WTC11 (cell line): ENCODE results near the gene DENND6A. TPM values are rescaled to one million over a fixed set of nuclear protein-coding genes. Genes with fewer than 3 reads are reported as not detected.
A peak's percentile ranks its signal among the peaks of the same experiment; 100 is the strongest.

Experiments
- ATAC-seq: fragments of 200-7000 bp; cut with Tn5 transposase; 2 replicates; pipeline ENCODE4 v1.10.0; 2021; ENCODE audit warnings: mild to moderate bottlenecking, moderate library complexity
- CTCF ChIA-PET: fragments of 300-600 bp; sonication (Branson Sonifier 250); formaldehyde crosslinking; loops from one replicate; lab custom pipeline; 2021; ENCODE audit warnings: antibody characterized with exemption; lab: Charles Lee
- POLR2A ChIA-PET: fragments of 350-600 bp; sonication (Branson Sonifier 250); formaldehyde crosslinking; loops from one replicate; lab custom pipeline; 2021; ENCODE audit warnings: antibody characterized with exemption; lab: Charles Lee
- DNase-seq: peaks from one replicate; pipeline ENCODE4 v3.0.0; 2021; ENCODE audit warnings: low spot score
- H3K27ac Mint-ChIP-seq: 2 replicates; pipeline ENCODE4 v1.8.0; 2021; ENCODE audit warnings: mixed read lengths
- H3K27me3 Mint-ChIP-seq: 2 replicates; pipeline ENCODE4 v1.8.0; 2021; ENCODE audit warnings: low read depth, mild to moderate bottlenecking, moderate library complexity, mixed read lengths
- H3K36me3 Mint-ChIP-seq: 2 replicates; pipeline ENCODE4 v1.8.0; 2021; ENCODE audit warnings: mixed read lengths
- H3K4me1 Mint-ChIP-seq: 2 replicates; pipeline ENCODE4 v1.8.0; 2022; ENCODE audit warnings: mixed read lengths
- H3K4me3 Mint-ChIP-seq: 2 replicates; pipeline ENCODE4 v1.8.0; 2021; ENCODE audit warnings: mild to moderate bottlenecking, moderate library complexity, mixed read lengths
- H3K9me3 Mint-ChIP-seq: 2 replicates; pipeline ENCODE4 v1.8.0; 2021; ENCODE audit warnings: mixed read lengths
- AR ChIP-seq: fragments of 250-450 bp; sonication (Bioruptor Pico); IDR thresholded peaks from 2 replicates; pipeline ENCODE4 v1.9.0; 2021; ENCODE audit warnings: mild to moderate bottlenecking
- CBFB ChIP-seq: sonication (generic); formaldehyde crosslinking; IDR thresholded peaks from 2 replicates; pipeline ENCODE4 v1.8.1; 2022; ENCODE audit warnings: mild to moderate bottlenecking, low read depth, missing genetic modification reagents
- ETV6 ChIP-seq: sonication (generic); formaldehyde crosslinking; IDR thresholded peaks from 2 replicates; pipeline ENCODE4 v1.8.1; 2022; ENCODE audit warnings: mild to moderate bottlenecking, missing genetic modification reagents
- NR1H2 ChIP-seq: sonication (generic); formaldehyde crosslinking; IDR thresholded peaks from 2 replicates; pipeline ENCODE4 v1.9.0; 2021; ENCODE audit warnings: mild to moderate bottlenecking, moderate library complexity, missing genetic modification reagents
- NR3C1 ChIP-seq: sonication (generic); formaldehyde crosslinking; conservative IDR thresholded peaks from 2 replicates; pipeline ENCODE4 v1.8.1; 2023; ENCODE audit warnings: low read depth, mild to moderate bottlenecking, missing genetic modification reagents
- OVOL2 ChIP-seq: fragments of 250-450 bp; sonication (Bioruptor Pico); IDR thresholded peaks from 2 replicates; pipeline ENCODE4 v1.9.0; 2021; ENCODE audit warnings: mild to moderate bottlenecking, borderline replicate concordance
- PRRX2 ChIP-seq: fragments of 250-450 bp; sonication (Bioruptor Pico); IDR thresholded peaks from 2 replicates; pipeline ENCODE4 v1.8.0; 2021; ENCODE audit warnings: mild to moderate bottlenecking
- RELA ChIP-seq: sonication (generic); formaldehyde crosslinking; IDR thresholded peaks from 2 replicates; pipeline ENCODE4 v1.8.1; 2022; ENCODE audit warnings: missing genetic modification reagents, mild to moderate bottlenecking, borderline replicate concordance
- RORB ChIP-seq: fragments of 250-450 bp; sonication (Bioruptor Pico); IDR thresholded peaks from 2 replicates; pipeline ENCODE4 v1.9.0; 2021; ENCODE audit warnings: mild to moderate bottlenecking
- SOX15 ChIP-seq: fragments of 250-450 bp; sonication (Bioruptor Pico); IDR thresholded peaks from 2 replicates; pipeline ENCODE4 v1.9.0; 2021; ENCODE audit warnings: mild to moderate bottlenecking
- SP1 ChIP-seq: sonication (generic); formaldehyde crosslinking; conservative IDR thresholded peaks from 2 replicates; pipeline ENCODE4 v1.8.1; 2022; ENCODE audit warnings: missing genetic modification reagents
- STAT6 ChIP-seq: sonication (generic); formaldehyde crosslinking; conservative IDR thresholded peaks from 2 replicates; pipeline ENCODE4 v1.8.1; 2023; ENCODE audit warnings: mild to moderate bottlenecking, low read depth, missing genetic modification reagents, moderate library complexity
- TP53 ChIP-seq: sonication (generic); formaldehyde crosslinking; IDR thresholded peaks from 2 replicates; pipeline ENCODE4 v1.8.1; 2023; ENCODE audit warnings: mild to moderate bottlenecking, missing genetic modification reagents
- ZNF138 ChIP-seq: sonication (generic); formaldehyde crosslinking; conservative IDR thresholded peaks from 2 replicates; pipeline ENCODE4 v1.8.1; 2022; ENCODE audit warnings: mild to moderate bottlenecking, moderate library complexity, missing genetic modification reagents
- ZNF263 ChIP-seq: sonication (generic); formaldehyde crosslinking; IDR thresholded peaks from 2 replicates; pipeline ENCODE4 v1.8.1; 2022; ENCODE audit warnings: low read depth, mild to moderate bottlenecking, moderate library complexity, missing genetic modification reagents
- ZNF416 ChIP-seq: fragments of 250-450 bp; sonication (Bioruptor Pico); IDR thresholded peaks from 2 replicates; pipeline ENCODE4 v1.9.0; 2021; ENCODE audit warnings: mild to moderate bottlenecking, inconsistent platforms
- total RNA-seq: library from RNA; stranded (reverse); gene quantifications from 3 replicates; pipeline ENCODE4 v1.2.3, GENCODE V29; 2021

Gene DENND6A
- total RNA-seq, 1 experiment from 2014 or later = 13.9 TPM

GRCh38 chr3:57717205-57717868, 24.5 kb upstream of the DENND6A start:
- DNase-seq (no peak), ATAC-seq (no peak)
- TF ChIP-seq NR1H2 (no peak), ZNF263 (CRISPR knock-in tag) (no peak), ZNF416 (CRISPR knock-in tag) (no peak), CBFB (CRISPR knock-in tag) (no peak), ETV6 (no peak), NR3C1 (no peak), ZNF138 (CRISPR knock-in tag) (no peak), TP53 (CRISPR knock-in tag) (no peak), STAT6 (no peak)
- Mint-ChIP-seq H3K27ac (no peak overlapping the region), H3K36me3 (no peaks in the 10 kb centered on the region), H3K4me3 (no peak overlapping the region), H3K4me1 (no peaks in the 10 kb centered on the region), H3K27me3 (no peaks in the 10 kb centered on the region), H3K9me3 (no peaks in the 10 kb centered on the region)
- ChIA-PET POLR2A (no interaction called here), CTCF (no interaction called here)

GRCh38 chr3:57715686-57716085, 22.8 kb upstream of the DENND6A start:
- TF ChIP-seq SOX15 = no peak
- POLR2A ChIA-PET = no interaction called here
- Mint-ChIP-seq H3K27ac (0 out of 2 replicates have a peak overlapping the region, but pooled peaks have one; percentile 19), H3K4me1 (0 out of 2 replicates have a peak, but pooled peaks cover under 1% of the 10 kb centered on the region), H3K9me3 (peaks cover 1% of the 10 kb centered on the region), H3K36me3 (no peaks in the 10 kb centered on the region), H3K27me3 (no peaks in the 10 kb centered on the region), H3K4me3 (no peak overlapping the region)
- ATAC-seq (no peak), DNase-seq (no peak)
- CTCF ChIA-PET = interaction anchor here (0.6 kb wide), 1 partner anchor 30 kb away, joined by 3 read pairs; no protein-coding TSS in a partner anchor

- H3K4me3 Mint-ChIP-seq = no peak overlapping the region
- H3K4me1 Mint-ChIP-seq = peaks cover 6% of the 10 kb centered on the region; the same call in 1 of the 2 replicates
- H3K27ac Mint-ChIP-seq = no peak overlapping the region
- TF ChIP-seq RELA (CRISPR knock-in tag) = no peak
- TF ChIP-seq PRRX2 (CRISPR knock-in tag) = no peak
- no peak for TF ChIP-seq AR (CRISPR knock-in tag)
- no peak for TF ChIP-seq OVOL2 (CRISPR knock-in tag)
- TF ChIP-seq SOX15 = no peak
- TF ChIP-seq CBFB (CRISPR knock-in tag) = no peak
- no peak for TF ChIP-seq RORB
- TF ChIP-seq SP1 (CRISPR knock-in tag) = no peak
- POLR2A ChIA-PET = no interaction called here
- 0 out of 2 replicates have a peak, but pooled peaks cover 7% of the 10 kb centered on the region for H3K36me3 Mint-ChIP-seq
- no peaks in the 10 kb centered on the region for H3K27me3 Mint-ChIP-seq
- CTCF ChIA-PET = no interaction called here
- DNase-seq (no peak), ATAC-seq (no peak)
- peaks cover 14% of the 10 kb centered on the region for H3K9me3 Mint-ChIP-seq
Measured at GRCh38 chr3:57709559-57709958, 16.7 kb upstream of the DENND6A start.
